HL-60 (cell line): Measurements from ENCODE around the gene SLC22A23.

ENCODE experiments used
- CTCF ChIP-seq: IDR thresholded peaks from one replicate; pipeline ENCODE4 v1.5.1; 2011; ENCODE audit warnings: low read length, control low read depth, inconsistent platforms; ENCODE audit not compliant: insufficient read depth
- POLR2AphosphoS5 ChIP-seq: IDR thresholded peaks from 2 replicates; pipeline ENCODE4 v1.6.1; 2012; ENCODE audit warnings: low read depth
- REST ChIP-seq: IDR thresholded peaks from 2 replicates; pipeline ENCODE4 v1.6.1; 2012; ENCODE audit warnings: low read depth; ENCODE audit not compliant: insufficient replicate concordance
- SPI1 ChIP-seq: IDR thresholded peaks from 2 replicates; pipeline ENCODE4 v1.6.1; 2012; ENCODE audit warnings: low read depth, mild to moderate bottlenecking, borderline replicate concordance

- TF ChIP-seq CTCF, result no peak
- TF ChIP-seq POLR2AphosphoS5, result no peak
- TF ChIP-seq REST, result no peak
- TF ChIP-seq SPI1, result no peak
Measured at GRCh38 chr6:3325210-3325609, 131.6 kb downstream of the SLC22A23 start.
